ENCODE measurements around the gene NTRK3.

The NTRK3 gene

DNA sequence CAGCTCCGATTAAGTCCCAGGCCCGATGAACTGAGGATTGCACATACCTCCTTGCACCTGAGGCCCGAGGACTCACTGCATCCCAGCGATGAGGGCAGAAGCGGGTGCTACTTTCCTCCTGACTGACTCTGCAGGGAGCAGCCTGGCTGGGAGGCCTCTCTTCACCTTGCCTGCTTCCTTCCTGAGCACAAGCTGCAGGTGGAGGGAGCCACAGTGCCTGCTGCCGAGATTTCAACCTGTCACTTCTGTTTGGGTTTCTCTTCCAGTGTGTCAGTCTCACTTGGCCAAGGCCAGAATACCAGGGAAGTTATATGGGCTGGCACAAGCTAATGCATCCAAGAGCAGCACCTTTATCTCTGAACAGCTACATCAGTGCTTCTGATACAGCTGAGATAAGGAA is 185.4 kb downstream of the NTRK3 start:
- TF ChIP-seq POLR2AphosphoS5 (IDR thresholded peaks at IDR 0.05; ENCODE audit: low read depth, low read length) (no peak), SIN3A (IDR thresholded peaks at IDR 0.05; ENCODE audit: borderline replicate concordance, insufficient read depth, low read length) (no peak), TAF1 (IDR thresholded peaks at IDR 0.05; ENCODE audit: borderline replicate concordance, insufficient read depth, low read length) (no peak), FOXP2 (optimal IDR thresholded peaks at IDR 0.05; ENCODE audit: borderline replicate concordance, extremely low read depth, extremely low read length, insufficient read depth) (no peak)
- TF ChIP-seq, protein P1, sequence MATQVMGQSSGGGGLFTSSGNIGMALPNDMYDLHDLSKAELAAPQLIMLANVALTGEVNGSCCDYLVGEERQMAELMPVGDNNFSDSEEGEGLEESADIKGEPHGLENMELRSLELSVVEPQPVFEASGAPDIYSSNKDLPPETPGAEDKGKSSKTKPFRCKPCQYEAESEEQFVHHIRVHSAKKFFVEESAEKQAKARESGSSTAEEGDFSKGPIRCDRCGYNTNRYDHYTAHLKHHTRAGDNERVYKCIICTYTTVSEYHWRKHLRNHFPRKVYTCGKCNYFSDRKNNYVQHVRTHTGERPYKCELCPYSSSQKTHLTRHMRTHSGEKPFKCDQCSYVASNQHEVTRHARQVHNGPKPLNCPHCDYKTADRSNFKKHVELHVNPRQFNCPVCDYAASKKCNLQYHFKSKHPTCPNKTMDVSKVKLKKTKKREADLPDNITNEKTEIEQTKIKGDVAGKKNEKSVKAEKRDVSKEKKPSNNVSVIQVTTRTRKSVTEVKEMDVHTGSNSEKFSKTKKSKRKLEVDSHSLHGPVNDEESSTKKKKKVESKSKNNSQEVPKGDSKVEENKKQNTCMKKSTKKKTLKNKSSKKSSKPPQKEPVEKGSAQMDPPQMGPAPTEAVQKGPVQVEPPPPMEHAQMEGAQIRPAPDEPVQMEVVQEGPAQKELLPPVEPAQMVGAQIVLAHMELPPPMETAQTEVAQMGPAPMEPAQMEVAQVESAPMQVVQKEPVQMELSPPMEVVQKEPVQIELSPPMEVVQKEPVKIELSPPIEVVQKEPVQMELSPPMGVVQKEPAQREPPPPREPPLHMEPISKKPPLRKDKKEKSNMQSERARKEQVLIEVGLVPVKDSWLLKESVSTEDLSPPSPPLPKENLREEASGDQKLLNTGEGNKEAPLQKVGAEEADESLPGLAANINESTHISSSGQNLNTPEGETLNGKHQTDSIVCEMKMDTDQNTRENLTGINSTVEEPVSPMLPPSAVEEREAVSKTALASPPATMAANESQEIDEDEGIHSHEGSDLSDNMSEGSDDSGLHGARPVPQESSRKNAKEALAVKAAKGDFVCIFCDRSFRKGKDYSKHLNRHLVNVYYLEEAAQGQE (IDR thresholded peaks at IDR 0.05; ENCODE audit: insufficient read depth in 1 of 2, low read depth in 2 of 2, low read length in 2 of 2) = no peak

DNA sequence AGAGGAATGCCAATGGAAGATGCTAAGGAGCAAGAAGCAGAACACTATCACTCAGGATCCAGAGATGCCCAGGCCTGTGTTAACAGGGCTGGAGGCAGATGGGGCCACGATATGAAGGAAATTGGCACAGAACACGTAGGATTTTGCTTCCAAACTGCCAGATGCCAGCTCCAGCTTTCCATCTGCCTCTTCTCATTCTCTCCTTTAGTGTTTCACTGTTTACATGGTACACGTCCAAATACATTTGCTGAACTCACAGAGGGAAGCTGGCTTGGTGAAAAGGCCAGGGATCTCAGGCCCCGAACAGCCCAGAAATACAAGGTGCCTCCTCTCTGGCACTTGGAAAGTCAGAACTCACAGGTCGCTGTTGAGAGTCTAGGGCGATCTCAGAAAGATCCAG is 187.0 kb downstream of the NTRK3 start:
- TF ChIP-seq POLR2AphosphoS5 (IDR thresholded peaks at IDR 0.05; ENCODE audit: low read depth, low read length) (no peak), SIN3A (IDR thresholded peaks at IDR 0.05; ENCODE audit: borderline replicate concordance, insufficient read depth, low read length) (no peak), FOXP2 (optimal IDR thresholded peaks at IDR 0.05; ENCODE audit: borderline replicate concordance, extremely low read depth, extremely low read length, insufficient read depth) (no peak), TAF1 (IDR thresholded peaks at IDR 0.05; ENCODE audit: borderline replicate concordance, insufficient read depth, low read length) (no peak)
- TF ChIP-seq, protein P1 (IDR thresholded peaks at IDR 0.05; ENCODE audit: insufficient read depth in 1 of 2, low read depth in 2 of 2, low read length in 2 of 2) = no peak

DNA sequence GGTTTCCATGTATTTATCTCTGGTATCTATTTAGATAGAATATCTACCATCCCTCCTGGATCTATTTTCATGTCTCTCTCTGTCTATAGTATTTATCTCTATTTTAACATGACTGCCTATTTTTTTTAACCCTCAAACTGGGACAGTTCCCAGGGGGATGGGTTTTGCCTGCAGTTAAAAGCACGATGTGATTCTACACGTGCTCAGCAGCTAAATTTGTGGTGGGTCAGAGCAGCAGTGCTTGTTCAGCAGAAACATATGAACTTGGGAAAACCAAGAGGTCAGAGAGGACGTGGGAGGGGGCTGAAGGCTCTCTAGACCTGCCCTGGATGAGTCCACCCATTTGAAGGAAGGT is 189.2 kb downstream of the NTRK3 start:
- TF ChIP-seq POLR2AphosphoS5 (IDR thresholded peaks at IDR 0.05; ENCODE audit: low read depth, low read length) (no peak), FOXP2 (optimal IDR thresholded peaks at IDR 0.05; ENCODE audit: borderline replicate concordance, extremely low read depth, extremely low read length, insufficient read depth) (no peak), SIN3A (IDR thresholded peaks at IDR 0.05; ENCODE audit: borderline replicate concordance, insufficient read depth, low read length) (no peak), TAF1 (IDR thresholded peaks at IDR 0.05; ENCODE audit: borderline replicate concordance, insufficient read depth, low read length) (no peak)
- TF ChIP-seq, protein P1 (IDR thresholded peaks at IDR 0.05; ENCODE audit: insufficient read depth in 1 of 2, low read depth in 2 of 2, low read length in 2 of 2) = no peak

DNA sequence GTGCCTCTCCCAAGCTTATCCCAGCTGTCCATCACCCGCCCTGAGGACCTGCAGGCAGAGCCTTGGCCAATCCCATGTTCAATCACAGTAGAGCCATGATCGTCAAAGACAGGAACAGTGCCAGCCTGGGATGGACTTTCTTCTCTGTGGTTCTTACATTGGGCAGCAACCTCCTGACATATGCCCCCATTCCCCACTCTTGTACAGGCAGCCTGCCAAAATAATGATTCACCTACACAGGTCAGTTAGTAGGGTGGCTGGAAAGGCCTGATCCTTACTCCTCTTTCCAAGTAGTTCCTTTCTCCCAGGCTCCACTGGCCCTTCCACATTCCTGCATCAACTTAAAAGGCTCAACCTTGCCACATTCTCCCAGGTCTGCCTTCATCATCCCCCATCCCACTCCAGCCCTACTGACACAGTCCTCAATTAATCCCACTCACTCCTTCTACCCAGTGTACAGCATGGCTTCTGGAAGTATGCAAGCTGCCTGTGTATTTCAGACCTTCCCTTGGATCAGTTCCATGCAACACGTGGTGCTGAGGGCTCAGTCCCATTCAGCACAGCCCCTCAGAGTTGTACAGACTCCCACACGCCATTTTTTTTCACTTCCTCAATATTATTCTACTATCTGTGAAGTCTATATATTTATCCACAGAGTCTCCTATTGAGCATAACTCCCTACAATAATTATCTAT is 189.8 kb downstream of the NTRK3 start:
- TF ChIP-seq SIN3A (IDR thresholded peaks at IDR 0.05; ENCODE audit: borderline replicate concordance, insufficient read depth, low read length) = no peak
- TF ChIP-seq TAF1 (IDR thresholded peaks at IDR 0.05; ENCODE audit: borderline replicate concordance, insufficient read depth, low read length) = no peak
- TF ChIP-seq FOXP2 (optimal IDR thresholded peaks at IDR 0.05; ENCODE audit: borderline replicate concordance, extremely low read depth, extremely low read length, insufficient read depth) = no peak
- no peak for TF ChIP-seq POLR2AphosphoS5 (IDR thresholded peaks at IDR 0.05; ENCODE audit: low read depth, low read length)
- TF ChIP-seq, protein P1 (IDR thresholded peaks at IDR 0.05; ENCODE audit: insufficient read depth in 1 of 2, low read depth in 2 of 2, low read length in 2 of 2) = no peak

Measured in PFSK-1 (cell line).